HFFc6 (cell line): Measurements from ENCODE around the gene TOX3. TPM values are rescaled to one million over a fixed set of nuclear protein-coding genes. Genes with fewer than 3 reads are reported as not detected.

ENCODE experiments used
- DNase-seq: peaks from one replicate; pipeline ENCODE4 v3.0.0-alpha.2; 2018
- H3K27ac Mint-ChIP-seq: 2 replicates; pipeline ENCODE4 v1.8.0; 2020; ENCODE audit warnings: mild to moderate bottlenecking, mixed read lengths
- H3K27me3 Mint-ChIP-seq: 2 replicates; pipeline ENCODE4 v1.8.0; 2021; ENCODE audit warnings: mild to moderate bottlenecking, moderate library complexity, mixed read lengths; ENCODE audit not compliant: insufficient read depth
- H3K36me3 Mint-ChIP-seq: 2 replicates; pipeline ENCODE4 v1.8.0; 2021; ENCODE audit warnings: low read depth, mixed read lengths
- H3K4me1 Mint-ChIP-seq: 2 replicates; pipeline ENCODE4 v1.8.0; 2020; ENCODE audit warnings: low read depth, mixed read lengths
- H3K4me3 Mint-ChIP-seq: 2 replicates; pipeline ENCODE4 v1.8.0; 2020; ENCODE audit warnings: mild to moderate bottlenecking, moderate library complexity, mixed read lengths
- H3K9me3 Mint-ChIP-seq: 2 replicates; pipeline ENCODE4 v1.8.0; 2020; ENCODE audit warnings: mild to moderate bottlenecking, mixed read lengths
- total RNA-seq, 6 experiments: library from RNA; stranded (reverse); fragmentation: NEBNext Ultra II Directional; extraction: Animal tissue kit (Norgen Biotek cat#: 25700); gene quantifications; 2 replicates in 1 of 6; 3 replicates in 5 of 6; pipeline ENCODE4 v1.2.3, GENCODE V29; 2021
- TF ChIP-seq, protein P1 (sequence below): fragments of 200-600 bp; sonication (generic); IDR thresholded peaks from 2 replicates; pipeline ENCODE4 v1.5.0; 2021; ENCODE audit warnings: antibody characterized with exemption, mild to moderate bottlenecking

TOX3 gene
- total RNA-seq, 6 experiments from 2014 or later = not detected

DNA sequence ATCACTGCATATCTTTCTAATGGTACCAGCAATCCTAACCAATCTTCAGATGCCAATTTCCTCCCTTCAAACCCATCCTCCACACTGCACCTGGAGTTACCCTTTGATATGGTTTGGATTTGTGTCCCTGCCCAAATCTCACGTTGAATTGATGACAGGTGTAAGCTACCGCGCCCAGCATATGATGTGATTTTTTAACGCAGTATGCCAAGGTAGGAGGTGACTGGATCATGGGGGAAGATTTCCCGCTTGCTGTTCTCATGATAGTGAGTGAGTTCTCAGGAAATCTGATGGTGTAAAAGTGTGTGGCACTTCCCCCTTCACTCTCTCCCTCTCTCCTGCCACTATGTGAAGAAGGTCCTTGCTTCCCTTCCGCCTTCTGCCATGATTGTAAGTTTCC, 57.0 kb downstream of the TOX3 start:
- H3K36me3 Mint-ChIP-seq = no peaks in the 10 kb centered on the region; the same call in 1 of the 2 replicates
- no peak for DNase-seq
- TF ChIP-seq, protein P1, sequence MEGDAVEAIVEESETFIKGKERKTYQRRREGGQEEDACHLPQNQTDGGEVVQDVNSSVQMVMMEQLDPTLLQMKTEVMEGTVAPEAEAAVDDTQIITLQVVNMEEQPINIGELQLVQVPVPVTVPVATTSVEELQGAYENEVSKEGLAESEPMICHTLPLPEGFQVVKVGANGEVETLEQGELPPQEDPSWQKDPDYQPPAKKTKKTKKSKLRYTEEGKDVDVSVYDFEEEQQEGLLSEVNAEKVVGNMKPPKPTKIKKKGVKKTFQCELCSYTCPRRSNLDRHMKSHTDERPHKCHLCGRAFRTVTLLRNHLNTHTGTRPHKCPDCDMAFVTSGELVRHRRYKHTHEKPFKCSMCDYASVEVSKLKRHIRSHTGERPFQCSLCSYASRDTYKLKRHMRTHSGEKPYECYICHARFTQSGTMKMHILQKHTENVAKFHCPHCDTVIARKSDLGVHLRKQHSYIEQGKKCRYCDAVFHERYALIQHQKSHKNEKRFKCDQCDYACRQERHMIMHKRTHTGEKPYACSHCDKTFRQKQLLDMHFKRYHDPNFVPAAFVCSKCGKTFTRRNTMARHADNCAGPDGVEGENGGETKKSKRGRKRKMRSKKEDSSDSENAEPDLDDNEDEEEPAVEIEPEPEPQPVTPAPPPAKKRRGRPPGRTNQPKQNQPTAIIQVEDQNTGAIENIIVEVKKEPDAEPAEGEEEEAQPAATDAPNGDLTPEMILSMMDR = no peak
- H3K27ac Mint-ChIP-seq = no peak overlapping the region
- H3K9me3 Mint-ChIP-seq = peaks cover 18% of the 10 kb centered on the region
- H3K27me3 Mint-ChIP-seq = no peaks in the 10 kb centered on the region
- H3K4me1 Mint-ChIP-seq = no peaks in the 10 kb centered on the region
- H3K4me3 Mint-ChIP-seq = no peak overlapping the region

DNA sequence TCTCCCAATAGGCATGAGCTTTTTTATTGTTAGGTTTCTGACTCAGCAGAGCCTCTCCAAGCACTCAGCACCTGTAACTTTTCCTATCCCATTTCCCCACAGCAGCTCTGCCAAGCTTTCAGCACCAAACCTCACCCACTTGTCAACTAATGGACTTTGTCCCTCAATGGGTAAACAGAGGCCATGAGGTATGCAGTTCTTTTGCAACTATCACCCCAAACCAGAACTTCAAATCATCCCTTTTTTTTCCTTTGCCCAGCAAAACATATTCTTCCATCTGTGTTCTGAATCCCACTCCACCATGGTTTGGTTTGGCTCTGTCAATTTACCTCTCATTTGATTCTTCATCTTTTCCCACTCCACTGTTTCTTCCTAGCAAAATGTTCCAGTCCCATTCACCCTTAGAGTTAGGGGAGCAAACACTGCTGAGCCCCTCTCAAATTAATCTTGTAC, 58.1 kb downstream of the TOX3 start:
- Mint-ChIP-seq H3K4me3 (no peak overlapping the region), H3K27me3 (no peaks in the 10 kb centered on the region), H3K27ac (no peak overlapping the region), H3K4me1 (no peaks in the 10 kb centered on the region), H3K36me3 (no peaks in the 10 kb centered on the region; the same call in 1 of the 2 replicates), H3K9me3 (peaks cover 18% of the 10 kb centered on the region)
- DNase-seq = no peak
- TF ChIP-seq, protein P1 = no peak

DNA sequence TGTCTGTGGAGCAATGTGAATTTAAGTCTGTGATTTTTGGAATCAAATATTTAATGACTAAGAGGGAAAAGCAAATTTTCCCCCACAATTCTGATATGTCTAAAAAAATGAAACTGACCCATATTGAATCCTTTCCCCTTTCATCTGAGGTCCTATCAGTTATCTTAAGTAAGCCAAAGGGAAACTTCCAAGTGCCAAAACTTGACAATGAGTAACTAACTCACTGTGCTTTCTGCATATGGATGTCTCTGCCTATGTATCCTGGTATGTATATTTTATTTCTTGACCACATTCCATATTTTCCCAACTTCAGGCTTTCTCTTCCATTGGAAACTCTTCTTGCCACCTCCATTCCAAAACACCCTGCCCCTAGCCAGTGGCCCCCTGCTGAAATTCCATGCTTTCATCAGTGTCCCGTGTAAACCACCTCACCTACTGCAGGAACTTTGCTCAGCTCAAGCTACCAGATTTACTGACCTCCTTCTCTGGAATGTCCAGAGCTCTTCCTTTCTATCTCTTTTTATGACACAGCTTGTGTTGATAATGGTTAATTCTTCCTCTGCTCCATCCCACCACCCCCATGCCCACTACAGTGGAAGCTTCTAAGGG, 59.0 kb downstream of the TOX3 start:
- no peak for DNase-seq
- peaks cover 22% of the 10 kb centered on the region for H3K9me3 Mint-ChIP-seq
- H3K27ac Mint-ChIP-seq = no peak overlapping the region
- H3K4me1 Mint-ChIP-seq = no peaks in the 10 kb centered on the region
- no peaks in the 10 kb centered on the region for H3K27me3 Mint-ChIP-seq
- no peaks in the 10 kb centered on the region; the same call in 1 of the 2 replicates for H3K36me3 Mint-ChIP-seq
- TF ChIP-seq, protein P1 = no peak
- no peak overlapping the region for H3K4me3 Mint-ChIP-seq

DNA sequence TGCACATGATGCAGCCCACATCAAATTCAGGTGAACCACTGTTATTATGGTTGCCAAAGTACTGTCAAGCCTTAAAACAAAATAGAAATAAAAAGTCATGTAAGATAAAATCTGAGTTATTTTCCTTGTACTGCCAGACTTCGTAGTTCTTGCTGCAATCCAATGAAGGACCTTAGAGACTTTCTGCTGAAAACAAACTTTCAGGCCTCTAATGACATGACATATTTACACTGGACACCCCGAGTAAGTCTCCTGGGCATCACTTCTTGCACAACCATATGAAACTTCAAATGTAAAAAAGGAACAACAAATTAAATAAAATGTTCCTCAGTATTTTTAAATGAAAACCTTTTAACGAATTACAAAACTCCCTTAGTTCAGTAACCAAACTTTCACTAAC, 66.7 kb downstream of the TOX3 start:
- TF ChIP-seq, protein P1 = no peak
- H3K27ac Mint-ChIP-seq = no peak overlapping the region
- no peaks in the 10 kb centered on the region for H3K4me1 Mint-ChIP-seq
- no peak overlapping the region for H3K4me3 Mint-ChIP-seq
- H3K9me3 Mint-ChIP-seq = peaks cover 30% of the 10 kb centered on the region
- no peak for DNase-seq
- no peaks in the 10 kb centered on the region for H3K36me3 Mint-ChIP-seq
- H3K27me3 Mint-ChIP-seq = no peaks in the 10 kb centered on the region

DNA sequence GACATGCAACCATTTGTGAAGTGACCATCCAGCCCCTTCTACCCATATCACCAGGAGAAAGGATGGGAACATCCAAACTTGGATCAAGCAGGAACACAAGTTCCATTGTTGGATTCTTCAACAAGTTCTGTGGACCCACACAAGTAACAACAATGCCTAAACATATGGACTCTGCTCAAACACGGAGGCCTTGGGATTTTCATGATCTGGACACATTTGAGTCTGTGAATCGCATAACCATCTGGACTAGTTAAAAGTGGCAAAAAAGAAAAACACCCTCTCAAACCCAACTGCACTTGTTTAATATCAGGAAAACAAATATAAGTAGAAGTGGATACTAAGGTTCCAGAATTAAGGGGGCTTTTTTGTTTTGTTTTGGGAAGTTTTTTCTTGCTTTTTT, 70.8 kb downstream of the TOX3 start:
- no peaks in the 10 kb centered on the region; the same call in 1 of the 2 replicates for H3K36me3 Mint-ChIP-seq
- no peak overlapping the region for H3K4me3 Mint-ChIP-seq
- TF ChIP-seq, protein P1 = no peak
- peaks cover 39% of the 10 kb centered on the region for H3K9me3 Mint-ChIP-seq
- no peak for DNase-seq
- no peak overlapping the region for H3K27ac Mint-ChIP-seq
- H3K4me1 Mint-ChIP-seq = no peaks in the 10 kb centered on the region
- H3K27me3 Mint-ChIP-seq = no peaks in the 10 kb centered on the region
